GM12873 (cell line): ENCODE results near the gene IGF1R.
A peak's percentile ranks its signal among the peaks of the same experiment; 100 is the strongest.

Experiments
- CTCF ChIP-seq: IDR thresholded peaks from 2 replicates; pipeline ENCODE4 v1.5.1; 2012; ENCODE audit warnings: low read depth, mild to moderate bottlenecking, moderate library complexity, low read length, control low read depth; ENCODE audit not compliant: insufficient read depth; ENCODE audit errors: missing control alignments

IGF1R gene

GRCh38 chr15:98878172-98878571, 229.8 kb downstream of the IGF1R start:
- TF ChIP-seq CTCF, result no peak

GRCh38 chr15:98878862-98879261, 230.5 kb downstream of the IGF1R start:
- no peak for TF ChIP-seq CTCF

GRCh38 chr15:98881526-98882520, 233.5 kb downstream of the IGF1R start:
- TF ChIP-seq CTCF, result peak; percentile 42

GRCh38 chr15:98883478-98883877, 235.1 kb downstream of the IGF1R start:
- TF ChIP-seq CTCF, result no peak

GRCh38 chr15:98884894-98885293, 236.6 kb downstream of the IGF1R start:
- no peak for TF ChIP-seq CTCF

- TF ChIP-seq CTCF, result no peak
Measured at GRCh38 chr15:98887976-98888375, 239.6 kb downstream of the IGF1R start.

- no peak for TF ChIP-seq CTCF
Measured at GRCh38 chr15:98888820-98889479, 240.6 kb downstream of the IGF1R start.
